ENCODE measurements around the gene SLC36A4.

SLC36A4 gene

GRCh38 chr11:93169950-93170561 lies 27.7 kb downstream of the SLC36A4 start:
- Mint-ChIP-seq H3K27me3 (no peaks in the 10 kb centered on the region), H3K27ac (no peak overlapping the region), H3K36me3 (ENCODE audit: low read depth) (peaks cover under 1% of the 10 kb centered on the region), H3K9me3 (no peaks in the 10 kb centered on the region), H3K4me1 (ENCODE audit: low read depth) (peaks cover 18% of the 10 kb centered on the region), H3K4me3 (no peak overlapping the region)
- intact Hi-C loops (cut with micrococcal nuclease): no loop called here

GRCh38 chr11:93169143-93169542 lies 28.6 kb downstream of the SLC36A4 start:
- Mint-ChIP-seq H3K27me3 (no peaks in the 10 kb centered on the region), H3K36me3 (ENCODE audit: low read depth) (peaks cover 10% of the 10 kb centered on the region), H3K27ac (no peak overlapping the region), H3K4me1 (ENCODE audit: low read depth) (peaks cover 18% of the 10 kb centered on the region), H3K4me3 (no peak overlapping the region), H3K9me3 (no peaks in the 10 kb centered on the region)
- intact Hi-C loops (cut with micrococcal nuclease): no loop called here

GRCh38 chr11:93166862-93167261 lies 30.9 kb downstream of the SLC36A4 start:
- H3K36me3 Mint-ChIP-seq (ENCODE audit: low read depth): peaks cover 23% of the 10 kb centered on the region
- intact Hi-C loops (cut with micrococcal nuclease): no loop called here
- peaks cover 18% of the 10 kb centered on the region for H3K4me1 Mint-ChIP-seq (ENCODE audit: low read depth)
- no peak overlapping the region for H3K27ac Mint-ChIP-seq
- H3K9me3 Mint-ChIP-seq: no peaks in the 10 kb centered on the region
- H3K27me3 Mint-ChIP-seq: no peaks in the 10 kb centered on the region
- H3K4me3 Mint-ChIP-seq: no peak overlapping the region

- intact Hi-C loops (cut with micrococcal nuclease): no loop called here
- Mint-ChIP-seq H3K27ac (no peak overlapping the region), H3K36me3 (ENCODE audit: low read depth) (peaks cover 23% of the 10 kb centered on the region), H3K9me3 (no peaks in the 10 kb centered on the region), H3K27me3 (no peaks in the 10 kb centered on the region), H3K4me1 (ENCODE audit: low read depth) (peaks cover 18% of the 10 kb centered on the region), H3K4me3 (no peak overlapping the region)
These were observed 31.6 kb downstream of the SLC36A4 start for GRCh38 chr11:93166194-93166593.

- Mint-ChIP-seq H3K4me3 (no peak overlapping the region), H3K4me1 (ENCODE audit: low read depth) (no peaks in the 10 kb centered on the region), H3K27me3 (no peaks in the 10 kb centered on the region), H3K27ac (no peak overlapping the region), H3K36me3 (ENCODE audit: low read depth) (peaks cover 54% of the 10 kb centered on the region), H3K9me3 (no peaks in the 10 kb centered on the region)
- intact Hi-C loops (cut with micrococcal nuclease): no loop called here
These were observed 37.0 kb downstream of the SLC36A4 start for GRCh38 chr11:93160808-93161207.

- Mint-ChIP-seq H3K4me1 (ENCODE audit: low read depth) (no peaks in the 10 kb centered on the region), H3K4me3 (no peak overlapping the region), H3K9me3 (no peaks in the 10 kb centered on the region), H3K27ac (no peak overlapping the region), H3K27me3 (no peaks in the 10 kb centered on the region), H3K36me3 (ENCODE audit: low read depth) (peaks cover 54% of the 10 kb centered on the region)
- intact Hi-C loops (cut with micrococcal nuclease): no loop called here
These were observed 37.6 kb downstream of the SLC36A4 start for GRCh38 chr11:93160156-93160555.

- intact Hi-C loops (cut with micrococcal nuclease): no loop called here
- Mint-ChIP-seq H3K4me1 (ENCODE audit: low read depth) (no peaks in the 10 kb centered on the region), H3K36me3 (ENCODE audit: low read depth) (peaks cover 50% of the 10 kb centered on the region), H3K27ac (no peak overlapping the region), H3K4me3 (no peak overlapping the region), H3K9me3 (no peaks in the 10 kb centered on the region), H3K27me3 (no peaks in the 10 kb centered on the region)
These were observed 38.1 kb downstream of the SLC36A4 start for GRCh38 chr11:93159721-93160120.

GRCh38 chr11:93155738-93156137 lies 42.1 kb downstream of the SLC36A4 start:
- Mint-ChIP-seq H3K9me3 (no peaks in the 10 kb centered on the region), H3K27me3 (no peaks in the 10 kb centered on the region), H3K4me1 (ENCODE audit: low read depth) (no peaks in the 10 kb centered on the region), H3K4me3 (no peak overlapping the region), H3K36me3 (ENCODE audit: low read depth) (peaks cover 28% of the 10 kb centered on the region), H3K27ac (no peak overlapping the region)
- intact Hi-C loops (cut with micrococcal nuclease): no loop called here

- intact Hi-C loops (cut with micrococcal nuclease): no loop called here
- H3K27me3 Mint-ChIP-seq: no peaks in the 10 kb centered on the region
- H3K4me3 Mint-ChIP-seq: no peak overlapping the region
- H3K36me3 Mint-ChIP-seq (ENCODE audit: low read depth): peaks cover 32% of the 10 kb centered on the region
- H3K27ac Mint-ChIP-seq: no peak overlapping the region
- no peaks in the 10 kb centered on the region for H3K4me1 Mint-ChIP-seq (ENCODE audit: low read depth)
- no peaks in the 10 kb centered on the region for H3K9me3 Mint-ChIP-seq
These were observed 52.3 kb downstream of the SLC36A4 start for GRCh38 chr11:93145390-93145915.

- H3K9me3 Mint-ChIP-seq: no peaks in the 10 kb centered on the region
- H3K27ac Mint-ChIP-seq: no peak overlapping the region
- no peaks in the 10 kb centered on the region for H3K27me3 Mint-ChIP-seq
- H3K4me1 Mint-ChIP-seq (ENCODE audit: low read depth): no peaks in the 10 kb centered on the region
- H3K36me3 Mint-ChIP-seq (ENCODE audit: low read depth): peaks cover 16% of the 10 kb centered on the region
- no peak overlapping the region for H3K4me3 Mint-ChIP-seq
- intact Hi-C loops (cut with micrococcal nuclease): no loop called here
These were observed 54.0 kb downstream of the SLC36A4 start for GRCh38 chr11:93143800-93144199.

- H3K36me3 Mint-ChIP-seq (ENCODE audit: low read depth): peaks cover 15% of the 10 kb centered on the region
- H3K4me3 Mint-ChIP-seq: no peak overlapping the region
These were observed 54.6 kb downstream of the SLC36A4 start for GRCh38 chr11:93143186-93143585.

GRCh38 chr11:93133488-93134109 lies 64.2 kb downstream of the SLC36A4 start:
- H3K9me3 Mint-ChIP-seq: no peaks in the 10 kb centered on the region
- intact Hi-C loops (cut with micrococcal nuclease): loop anchor here (10.0 kb wide), 1 partner anchor 91 kb away; no protein-coding TSS in a partner anchor
- H3K36me3 Mint-ChIP-seq (ENCODE audit: low read depth): peaks cover 16% of the 10 kb centered on the region
- no peaks in the 10 kb centered on the region for H3K27me3 Mint-ChIP-seq
- H3K27ac Mint-ChIP-seq: no peak overlapping the region
- no peak overlapping the region for H3K4me3 Mint-ChIP-seq
- no peaks in the 10 kb centered on the region for H3K4me1 Mint-ChIP-seq (ENCODE audit: low read depth)

More at GRCh38 chr11:93143186-93143585, 54.6 kb downstream of the SLC36A4 start:
- H3K27me3 Mint-ChIP-seq: no peaks in the 10 kb centered on the region
- H3K9me3 Mint-ChIP-seq: no peaks in the 10 kb centered on the region
- no peaks in the 10 kb centered on the region for H3K4me1 Mint-ChIP-seq (ENCODE audit: low read depth)
- intact Hi-C loops (cut with micrococcal nuclease): no loop called here
- H3K27ac Mint-ChIP-seq: no peak overlapping the region

GRCh38 chr11:93132836-93133235 lies 65.0 kb downstream of the SLC36A4 start:
- H3K9me3 Mint-ChIP-seq: no peaks in the 10 kb centered on the region
- peaks cover 1% of the 10 kb centered on the region for H3K27me3 Mint-ChIP-seq
- H3K4me1 Mint-ChIP-seq (ENCODE audit: low read depth): no peaks in the 10 kb centered on the region
- no peak overlapping the region for H3K4me3 Mint-ChIP-seq
- no peak overlapping the region for H3K27ac Mint-ChIP-seq
- H3K36me3 Mint-ChIP-seq (ENCODE audit: low read depth): peaks cover 16% of the 10 kb centered on the region
- intact Hi-C loops (cut with micrococcal nuclease): loop anchor here (10.0 kb wide), 1 partner anchor 92 kb away; no protein-coding TSS in a partner anchor

GRCh38 chr11:93131709-93132108 lies 66.1 kb downstream of the SLC36A4 start:
- intact Hi-C loops (cut with micrococcal nuclease): loop anchor here (10.0 kb wide), 1 partner anchor 93 kb away; no protein-coding TSS in a partner anchor
- Mint-ChIP-seq H3K4me3 (no peak overlapping the region), H3K27me3 (peaks cover 4% of the 10 kb centered on the region), H3K4me1 (ENCODE audit: low read depth) (no peaks in the 10 kb centered on the region), H3K27ac (no peak overlapping the region), H3K9me3 (no peaks in the 10 kb centered on the region), H3K36me3 (ENCODE audit: low read depth) (peaks cover 16% of the 10 kb centered on the region)
